ENCODE results near the gene CLIP2. TPM values are rescaled to one million over a fixed set of nuclear protein-coding genes. Genes with fewer than 3 reads are reported as not detected.

CLIP2 gene
- total RNA-seq, 1 donor from 2014 or later, result 110 TPM

DNA sequence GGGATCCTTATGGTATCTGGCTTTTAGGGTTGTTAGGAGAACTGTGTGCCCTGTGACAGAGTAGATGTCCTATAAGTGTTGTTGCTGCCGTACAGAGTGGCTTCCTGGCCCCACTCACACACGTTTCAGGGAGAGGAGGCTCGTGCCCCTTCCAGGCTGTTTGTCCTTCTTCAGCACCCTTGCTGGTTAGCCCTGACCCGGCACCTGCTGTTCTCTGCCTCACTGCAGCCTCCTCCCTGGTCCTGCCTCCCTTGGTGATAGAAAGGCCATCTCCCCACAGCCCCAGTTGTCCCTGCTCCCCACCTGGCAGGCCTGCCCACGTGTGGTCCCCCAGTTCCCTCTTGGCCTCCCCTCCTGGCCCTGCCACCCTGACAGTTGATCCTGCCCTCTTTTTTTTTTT is 2.3 kb downstream of the CLIP2 start:
- Mint-ChIP-seq H3K9me3 (ENCODE audit: unreplicated experiment) (no peaks in the 10 kb centered on the region), H3K4me3 (ENCODE audit: unreplicated experiment) (peak overlapping the region; percentile 92), H3K4me1 (ENCODE audit: unreplicated experiment) (peaks cover 50% of the 10 kb centered on the region), H3K36me3 (ENCODE audit: low read depth, unreplicated experiment) (peaks cover 15% of the 10 kb centered on the region), H3K27ac (ENCODE audit: unreplicated experiment) (no peak overlapping the region), H3K27me3 (ENCODE audit: unreplicated experiment) (peaks cover 15% of the 10 kb centered on the region)
- TF ChIP-seq, protein P1, sequence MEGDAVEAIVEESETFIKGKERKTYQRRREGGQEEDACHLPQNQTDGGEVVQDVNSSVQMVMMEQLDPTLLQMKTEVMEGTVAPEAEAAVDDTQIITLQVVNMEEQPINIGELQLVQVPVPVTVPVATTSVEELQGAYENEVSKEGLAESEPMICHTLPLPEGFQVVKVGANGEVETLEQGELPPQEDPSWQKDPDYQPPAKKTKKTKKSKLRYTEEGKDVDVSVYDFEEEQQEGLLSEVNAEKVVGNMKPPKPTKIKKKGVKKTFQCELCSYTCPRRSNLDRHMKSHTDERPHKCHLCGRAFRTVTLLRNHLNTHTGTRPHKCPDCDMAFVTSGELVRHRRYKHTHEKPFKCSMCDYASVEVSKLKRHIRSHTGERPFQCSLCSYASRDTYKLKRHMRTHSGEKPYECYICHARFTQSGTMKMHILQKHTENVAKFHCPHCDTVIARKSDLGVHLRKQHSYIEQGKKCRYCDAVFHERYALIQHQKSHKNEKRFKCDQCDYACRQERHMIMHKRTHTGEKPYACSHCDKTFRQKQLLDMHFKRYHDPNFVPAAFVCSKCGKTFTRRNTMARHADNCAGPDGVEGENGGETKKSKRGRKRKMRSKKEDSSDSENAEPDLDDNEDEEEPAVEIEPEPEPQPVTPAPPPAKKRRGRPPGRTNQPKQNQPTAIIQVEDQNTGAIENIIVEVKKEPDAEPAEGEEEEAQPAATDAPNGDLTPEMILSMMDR (IDR thresholded peaks at IDR 0.05; ENCODE audit: unreplicated experiment), result no peak
- no peak for DNase-seq (ENCODE audit: low spot score)

DNA sequence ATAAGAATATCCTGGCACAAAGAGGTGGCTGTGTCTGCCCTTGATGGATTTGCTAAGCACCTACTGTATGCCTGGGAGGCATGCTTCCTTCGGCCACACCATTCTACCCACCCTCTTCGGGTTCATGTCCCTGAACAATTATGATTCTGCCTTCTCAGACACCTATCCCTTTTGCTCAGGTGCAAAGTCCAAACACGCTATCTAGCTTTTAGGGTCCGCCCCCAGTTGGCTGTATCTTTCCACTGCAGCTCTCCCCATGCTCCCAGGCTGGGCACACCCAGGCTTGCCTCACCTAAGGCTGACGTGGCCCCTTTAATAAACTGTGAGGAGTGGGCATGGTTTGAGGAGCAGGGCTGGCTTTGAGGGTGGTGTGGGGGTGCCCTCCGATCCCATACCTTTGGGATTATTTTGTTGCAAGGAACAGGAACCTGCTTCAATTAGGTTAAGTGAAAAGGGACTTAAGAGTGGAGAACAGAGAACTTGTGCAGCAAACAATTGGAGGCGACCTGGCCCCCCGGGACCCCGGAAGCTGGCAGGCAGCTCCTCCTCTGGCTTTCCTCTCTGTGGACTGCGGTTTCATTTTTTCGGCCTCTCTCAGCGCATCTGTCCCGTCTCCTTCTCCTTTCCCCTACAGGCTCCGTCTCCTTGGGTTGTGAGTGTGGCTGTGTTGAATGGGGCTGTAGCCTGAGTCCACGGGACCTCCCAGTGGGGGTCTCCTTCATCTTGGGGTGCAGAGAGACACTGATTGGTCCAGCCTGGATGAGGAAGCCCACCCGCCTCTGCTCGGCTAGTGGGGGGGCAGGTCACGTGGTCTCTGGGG is 3.8 kb downstream of the CLIP2 start:
- Mint-ChIP-seq H3K27me3 (ENCODE audit: unreplicated experiment) (peaks cover 14% of the 10 kb centered on the region), H3K27ac (ENCODE audit: unreplicated experiment) (no peak overlapping the region), H3K4me3 (ENCODE audit: unreplicated experiment) (peak overlapping the region; percentile 62), H3K36me3 (ENCODE audit: low read depth, unreplicated experiment) (peaks cover 14% of the 10 kb centered on the region), H3K9me3 (ENCODE audit: unreplicated experiment) (no peaks in the 10 kb centered on the region), H3K4me1 (ENCODE audit: unreplicated experiment) (peaks cover 48% of the 10 kb centered on the region)
- DNase-seq (ENCODE audit: low spot score), result no peak
- TF ChIP-seq, protein P1 (IDR thresholded peaks at IDR 0.05; ENCODE audit: unreplicated experiment), result no peak

DNA sequence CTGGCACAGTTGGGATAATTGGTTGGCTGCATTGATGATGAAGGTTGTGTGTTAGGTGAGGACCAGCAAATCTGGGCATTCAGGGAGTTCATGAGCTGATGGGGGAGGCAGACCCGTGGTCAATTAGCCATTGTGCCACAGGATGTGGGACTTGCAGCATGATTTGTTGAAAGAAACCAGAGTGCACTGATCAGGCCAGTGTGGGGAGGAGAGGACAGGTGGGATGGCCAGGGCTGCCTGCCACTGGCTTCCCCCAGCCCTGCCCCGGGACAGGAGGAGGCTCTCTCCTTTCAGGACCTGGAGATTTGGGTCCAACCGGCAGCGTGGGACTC is 4.3 kb downstream of the CLIP2 start:
- Mint-ChIP-seq H3K27me3 (ENCODE audit: unreplicated experiment) (peaks cover 11% of the 10 kb centered on the region), H3K36me3 (ENCODE audit: low read depth, unreplicated experiment) (peaks cover 12% of the 10 kb centered on the region), H3K4me1 (ENCODE audit: unreplicated experiment) (peaks cover 43% of the 10 kb centered on the region), H3K27ac (ENCODE audit: unreplicated experiment) (no peak overlapping the region), H3K4me3 (ENCODE audit: unreplicated experiment) (peak overlapping the region; percentile 47), H3K9me3 (ENCODE audit: unreplicated experiment) (no peaks in the 10 kb centered on the region)
- TF ChIP-seq, protein P1 (IDR thresholded peaks at IDR 0.05; ENCODE audit: unreplicated experiment), result no peak
- no peak for DNase-seq (ENCODE audit: low spot score)

DNA sequence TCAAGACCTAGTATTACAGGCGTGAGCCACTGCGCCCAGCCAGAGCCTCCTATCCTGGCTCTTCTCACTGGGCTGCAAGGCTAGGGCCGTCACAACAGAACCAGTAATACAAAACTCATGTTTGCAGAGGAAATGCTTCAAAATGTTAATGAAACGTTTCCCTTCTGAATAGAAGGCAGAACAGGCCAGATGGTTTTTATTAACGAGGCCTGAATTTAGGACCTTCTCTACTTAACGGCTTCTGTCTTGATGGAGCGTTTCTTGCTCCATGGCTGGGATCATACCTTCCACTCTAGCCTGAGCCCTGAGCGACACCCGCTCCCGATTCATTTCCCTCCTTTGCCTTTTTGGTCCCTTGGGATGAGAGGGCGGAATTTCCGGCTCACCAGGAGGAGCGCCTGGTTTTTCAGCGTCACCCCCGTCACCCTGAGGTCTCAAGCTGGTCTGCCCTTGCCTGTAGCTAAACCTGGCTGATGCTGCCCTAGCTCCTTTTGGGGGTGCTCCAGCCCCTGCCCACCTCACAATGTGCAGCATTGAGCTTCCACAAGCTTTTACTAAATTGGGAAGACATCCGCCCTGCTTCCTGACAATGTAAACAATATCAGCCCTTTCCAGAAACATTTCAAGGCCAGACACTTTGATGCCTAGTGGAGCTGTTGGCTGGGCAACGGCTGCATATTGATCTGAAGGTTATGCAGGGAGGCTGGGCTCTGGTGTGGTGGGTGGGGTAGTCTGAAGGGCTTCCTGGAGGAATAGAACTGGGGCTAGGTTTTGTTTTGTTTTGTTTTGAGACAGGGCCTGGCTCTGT is 5.2 kb downstream of the CLIP2 start:
- Mint-ChIP-seq H3K27ac (ENCODE audit: unreplicated experiment) (no peak overlapping the region), H3K4me3 (ENCODE audit: unreplicated experiment) (no peak overlapping the region), H3K4me1 (ENCODE audit: unreplicated experiment) (peaks cover 38% of the 10 kb centered on the region), H3K36me3 (ENCODE audit: low read depth, unreplicated experiment) (peaks cover 7% of the 10 kb centered on the region), H3K9me3 (ENCODE audit: unreplicated experiment) (no peaks in the 10 kb centered on the region), H3K27me3 (ENCODE audit: unreplicated experiment) (peaks cover 8% of the 10 kb centered on the region)
- no peak for DNase-seq (ENCODE audit: low spot score)
- TF ChIP-seq, protein P1 (IDR thresholded peaks at IDR 0.05; ENCODE audit: unreplicated experiment), result no peak

Measured in endothelial cell (in vitro differentiated cells).